SK-N-SH (cell line): Measurements from ENCODE around the gene BBS9. TPM values are rescaled to one million over a fixed set of nuclear protein-coding genes. Genes with fewer than 3 reads are reported as not detected.

Experiments
- CTCF ChIA-PET: fragments of 300-600, 350-600 bp; formaldehyde crosslinking; extraction: SDS; loops from one replicate; lab custom pipeline; 2021; lab: Yijun Ruan, JAX
- POLR2A ChIA-PET: fragments of 350-600 bp; sonication (Branson Sonifier 250); formaldehyde crosslinking; extraction: SDS; loops from one replicate; lab custom pipeline; 2020; ENCODE audit warnings: antibody characterized with exemption, inconsistent platforms; lab: Yijun Ruan, JAX
- DNase-seq: peaks from one replicate; pipeline ENCODE4 v3.0.0; 2012
- H2AFZ ChIP-seq: fragments of 200-600 bp; sonication (generic); 2 replicates; pipeline ENCODE4 v1.8.1; 2016; ENCODE audit warnings: antibody characterized with exemption, mild to moderate bottlenecking, low read depth
- H3F3A ChIP-seq: fragments of 200-600 bp; sonication (generic); replicated peaks from 2 replicates; pipeline ENCODE3; 2016; ENCODE audit warnings: antibody characterized with exemption, mild to moderate bottlenecking; ENCODE audit not compliant: insufficient read depth
- H3K27ac ChIP-seq, 2 experiments: fragments of 200-500 bp in 1 of 2; fragments of 200-600 bp in 1 of 2; sonication (Bioruptor generic) in 1 of 2; sonication (generic), shearing (Covaris generic) in 1 of 2; 2 replicates each; pipeline versions ENCODE4 v1.5.1 to v1.6.1; 2014 to 2016; ENCODE audit warnings: low read depth in 2 of 2, inconsistent platforms in 1 of 2, low read length in 1 of 2, mild to moderate bottlenecking in 1 of 2, mixed read lengths in 1 of 2
- H3K27me3 ChIP-seq: fragments of 200-600 bp; sonication (generic), shearing (Covaris generic); 2 replicates; pipeline ENCODE4 v1.6.1; 2016; ENCODE audit warnings: mixed run types; ENCODE audit not compliant: insufficient read depth
- H3K36me3 ChIP-seq, 2 experiments: fragments of 200-500 bp in 1 of 2; fragments of 200-600 bp in 1 of 2; sonication (Bioruptor generic) in 1 of 2; sonication (generic) in 1 of 2; replicated peaks in 1 of 2; 2 replicates each; pipeline versions ENCODE3 to v1.5.1; 2014 to 2016; ENCODE audit warnings: low read length in 1 of 2, mild to moderate bottlenecking in 1 of 2; ENCODE audit not compliant: insufficient read depth in 2 of 2, control insufficient read depth in 1 of 2
- H3K4me1 ChIP-seq, 2 experiments: fragments of 200-500 bp in 1 of 2; fragments of 200-600 bp in 1 of 2; sonication (Bioruptor generic) in 1 of 2; sonication (generic), shearing (Covaris generic) in 1 of 2; 2 replicates each; pipeline versions ENCODE4 v1.5.1 to v1.6.1; 2014 to 2016; ENCODE audit warnings: low read depth in 1 of 2, low read length in 1 of 2, mixed run types in 1 of 2; ENCODE audit not compliant: insufficient read depth in 2 of 2, control insufficient read depth in 1 of 2
- H3K4me2 ChIP-seq: fragments of 200-600 bp; sonication (generic), shearing (Covaris generic); 2 replicates; pipeline ENCODE4 v1.6.1; 2017; ENCODE audit warnings: mixed run types
- H3K4me3 ChIP-seq, 2 experiments: fragments of 200-500 bp in 1 of 2; fragments of 200-600 bp in 1 of 2; sonication (Bioruptor generic) in 1 of 2; sonication (generic), shearing (Covaris generic) in 1 of 2; 2 replicates each; pipeline versions ENCODE4 v1.5.1 to v1.8.1; 2014 to 2016; ENCODE audit warnings: low read depth in 2 of 2, inconsistent platforms in 1 of 2, low read length in 1 of 2, mild to moderate bottlenecking in 1 of 2, mixed read lengths in 1 of 2, moderate library complexity in 1 of 2
- H3K79me2 ChIP-seq: fragments of 200-600 bp; sonication (generic); 2 replicates; pipeline ENCODE4 v1.8.1; 2017; ENCODE audit warnings: mild to moderate bottlenecking; ENCODE audit not compliant: insufficient read depth
- H3K9ac ChIP-seq: fragments of 200-600 bp; sonication (generic); 2 replicates; pipeline ENCODE4 v1.6.1; 2017; ENCODE audit warnings: mixed run types
- H3K9me2 ChIP-seq: fragments of 200-600 bp; sonication (generic); 2 replicates; pipeline ENCODE4 v1.6.1; 2017; ENCODE audit warnings: mixed run types
- H3K9me3 ChIP-seq: fragments of 200-600 bp; sonication (generic); 2 replicates; pipeline ENCODE4 v1.6.1; 2017; ENCODE audit warnings: mixed run types, mild to moderate bottlenecking, moderate library complexity
- H4K20me1 ChIP-seq: fragments of 200-600 bp; sonication (generic); 2 replicates; pipeline ENCODE4 v1.6.1; 2017; ENCODE audit warnings: mild to moderate bottlenecking, mixed run types; ENCODE audit not compliant: insufficient read depth
- ELF1 ChIP-seq: IDR thresholded peaks from 2 replicates; pipeline ENCODE4 v1.4.0; 2012
- EZH2phosphoT487 ChIP-seq: fragments of 200-600 bp; sonication (generic); IDR thresholded peaks from 2 replicates; pipeline ENCODE4 v1.6.1; 2017; ENCODE audit warnings: low read depth, mixed run types, mild to moderate bottlenecking, antibody characterized with exemption, moderate library complexity, borderline replicate concordance
- FOXJ3 ChIP-seq: sonication (generic); formaldehyde crosslinking; IDR thresholded peaks from 2 replicates; pipeline ENCODE4 v1.5.1; 2020; ENCODE audit warnings: mild to moderate bottlenecking, missing genetic modification reagents
- FOXM1 ChIP-seq: IDR thresholded peaks from 2 replicates; pipeline ENCODE4 v1.4.0; 2012; ENCODE audit warnings: low read depth, mild to moderate bottlenecking
- GABPA ChIP-seq: IDR thresholded peaks from 2 replicates; pipeline ENCODE4 v1.4.0; 2012; ENCODE audit warnings: low read depth, mild to moderate bottlenecking
- GATA2 ChIP-seq: sonication (generic); formaldehyde crosslinking; IDR thresholded peaks from 2 replicates; pipeline ENCODE4 v1.5.0; 2020; ENCODE audit warnings: mild to moderate bottlenecking, missing genetic modification reagents
- JUND ChIP-seq: IDR thresholded peaks from 2 replicates; pipeline ENCODE4 v1.4.0; 2012
- MEF2A ChIP-seq: IDR thresholded peaks from 2 replicates; pipeline ENCODE4 v1.4.0; 2012; ENCODE audit warnings: low read depth, borderline replicate concordance
- MXI1 ChIP-seq: IDR thresholded peaks from 2 replicates; pipeline ENCODE4 v1.6.1; 2012; ENCODE audit warnings: mild to moderate bottlenecking, low read depth, low read length, improper control_type of control experiment
- NFIC ChIP-seq: IDR thresholded peaks from 2 replicates; pipeline ENCODE4 v1.4.0; 2012; ENCODE audit warnings: borderline replicate concordance
- NRF1 ChIP-seq: IDR thresholded peaks from 2 replicates; pipeline ENCODE4 v1.6.1; 2012; ENCODE audit warnings: low read depth, mild to moderate bottlenecking, low read length
- RAD21 ChIP-seq: IDR thresholded peaks from 2 replicates; pipeline ENCODE4 v1.6.1; 2012; ENCODE audit warnings: mild to moderate bottlenecking, low read length
- RCOR1 ChIP-seq: fragments of 150-350 bp; IDR thresholded peaks from 2 replicates; pipeline ENCODE4 v1.6.1; 2017; ENCODE audit warnings: antibody characterized with exemption, low read length
- RFX5 ChIP-seq: IDR thresholded peaks from 2 replicates; pipeline ENCODE4 v1.6.1; 2012; ENCODE audit warnings: mild to moderate bottlenecking, improper control_type of control experiment, low read length
- RXRA ChIP-seq: IDR thresholded peaks from 2 replicates; pipeline ENCODE4 v1.4.0; 2012; ENCODE audit warnings: low read depth, mild to moderate bottlenecking, borderline replicate concordance
- SMC3 ChIP-seq: IDR thresholded peaks from 2 replicates; pipeline ENCODE4 v1.6.1; 2012; ENCODE audit warnings: low read depth, low read length, improper control_type of control experiment
- TAF1 ChIP-seq: IDR thresholded peaks from 2 replicates; pipeline ENCODE4 v1.6.1; 2012; ENCODE audit warnings: low read depth, mild to moderate bottlenecking, low read length, moderate library complexity, borderline replicate concordance
- TCF12 ChIP-seq: IDR thresholded peaks from 2 replicates; pipeline ENCODE4 v1.4.0; 2012
- TEAD4 ChIP-seq: IDR thresholded peaks from 2 replicates; pipeline ENCODE4 v1.4.0; 2012; ENCODE audit warnings: mild to moderate bottlenecking, borderline replicate concordance; ENCODE audit not compliant: insufficient read depth
- USF1 ChIP-seq: IDR thresholded peaks from 2 replicates; pipeline ENCODE4 v1.4.0; 2012; ENCODE audit warnings: low read depth, borderline replicate concordance
- YY1 ChIP-seq: IDR thresholded peaks from 2 replicates; pipeline ENCODE4 v1.4.0; 2012; ENCODE audit warnings: low read depth, mild to moderate bottlenecking
- WGBS: methylation state at CpG from one replicate; pipeline ENCODE4 v1.1.6; 2017; ENCODE audit warnings: low lambda C conversion rate; 5-methylcytosine and 5-hydroxymethylcytosine counted together
- polyA plus RNA-seq, 3 experiments: library from polyadenylated mRNA; depleted of rRNA; stranded (reverse); fragments of >200 nt; gene quantifications; 2 replicates each; pipeline ENCODE4 v1.2.3, GENCODE V29; 2012
- TF ChIP-seq, protein P1 (sequence below): IDR thresholded peaks from 2 replicates; pipeline ENCODE4; 2012
- TF ChIP-seq, protein P2 (sequence below): IDR thresholded peaks from 2 replicates; pipeline ENCODE4 v1.4.0; 2012; ENCODE audit warnings: low read depth, borderline replicate concordance
- TF ChIP-seq, protein P3 (sequence below): fragments of 150-350 bp; IDR thresholded peaks from 2 replicates; pipeline ENCODE4 v1.6.1; 2016; ENCODE audit warnings: mild to moderate bottlenecking, low read depth, low read length

Gene BBS9
- polyA plus RNA-seq, 1 of the 3 experiments (the other 2 are of a cell fraction) = 7.5 TPM

- Histone ChIP-seq H3K4me2 (no peak overlapping the region), H3K27ac (no peak overlapping the region), H3K36me3 (no peaks in the 10 kb centered on the region), H3K9me2 (no peaks in the 10 kb centered on the region), H3K9ac (no peak overlapping the region), H3F3A (no peaks in the 10 kb centered on the region), H3K27me3 (no peaks in the 10 kb centered on the region), H3K4me3 (no peak overlapping the region), H3K9me3 (no peaks in the 10 kb centered on the region), H3K79me2 (no peaks in the 10 kb centered on the region), H3K4me1 (no peaks in the 10 kb centered on the region), H4K20me1 (no peaks in the 10 kb centered on the region), H2AFZ (no peak overlapping the region)
- ChIA-PET CTCF (interaction anchor here (1.4 kb wide), 1 partner anchor 300 kb away, joined by 3 read pairs; no protein-coding TSS in a partner anchor), POLR2A (no interaction called here)
- TF ChIP-seq MEF2A (no peak), TCF12 (no peak), RXRA (no peak), RCOR1 (no peak), NFIC (no peak), TAF1 (no peak), RFX5 (no peak), GABPA (no peak), GATA2 (CRISPR knock-in tag) (no peak)
- TF ChIP-seq, protein P1, sequence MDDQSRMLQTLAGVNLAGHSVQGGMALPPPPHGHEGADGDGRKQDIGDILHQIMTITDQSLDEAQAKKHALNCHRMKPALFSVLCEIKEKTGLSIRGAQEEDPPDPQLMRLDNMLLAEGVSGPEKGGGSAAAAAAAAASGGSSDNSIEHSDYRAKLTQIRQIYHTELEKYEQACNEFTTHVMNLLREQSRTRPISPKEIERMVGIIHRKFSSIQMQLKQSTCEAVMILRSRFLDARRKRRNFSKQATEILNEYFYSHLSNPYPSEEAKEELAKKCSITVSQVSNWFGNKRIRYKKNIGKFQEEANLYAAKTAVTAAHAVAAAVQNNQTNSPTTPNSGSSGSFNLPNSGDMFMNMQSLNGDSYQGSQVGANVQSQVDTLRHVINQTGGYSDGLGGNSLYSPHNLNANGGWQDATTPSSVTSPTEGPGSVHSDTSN = no peak
- TF ChIP-seq, protein P2, sequence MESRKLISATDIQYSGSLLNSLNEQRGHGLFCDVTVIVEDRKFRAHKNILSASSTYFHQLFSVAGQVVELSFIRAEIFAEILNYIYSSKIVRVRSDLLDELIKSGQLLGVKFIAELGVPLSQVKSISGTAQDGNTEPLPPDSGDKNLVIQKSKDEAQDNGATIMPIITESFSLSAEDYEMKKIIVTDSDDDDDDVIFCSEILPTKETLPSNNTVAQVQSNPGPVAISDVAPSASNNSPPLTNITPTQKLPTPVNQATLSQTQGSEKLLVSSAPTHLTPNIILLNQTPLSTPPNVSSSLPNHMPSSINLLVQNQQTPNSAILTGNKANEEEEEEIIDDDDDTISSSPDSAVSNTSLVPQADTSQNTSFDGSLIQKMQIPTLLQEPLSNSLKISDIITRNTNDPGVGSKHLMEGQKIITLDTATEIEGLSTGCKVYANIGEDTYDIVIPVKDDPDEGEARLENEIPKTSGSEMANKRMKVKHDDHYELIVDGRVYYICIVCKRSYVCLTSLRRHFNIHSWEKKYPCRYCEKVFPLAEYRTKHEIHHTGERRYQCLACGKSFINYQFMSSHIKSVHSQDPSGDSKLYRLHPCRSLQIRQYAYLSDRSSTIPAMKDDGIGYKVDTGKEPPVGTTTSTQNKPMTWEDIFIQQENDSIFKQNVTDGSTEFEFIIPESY = no peak
- WGBS = 92% methylated on average over 24 of the region's 24 CpGs
- DNase-seq = no peak
Observed at GRCh38 chr7:33632322-33632721, 503.0 kb downstream of the BBS9 start.

- Histone ChIP-seq H3K4me2 (no peak overlapping the region), H3K9me2 (no peaks in the 10 kb centered on the region), H2AFZ (no peak overlapping the region), H3K4me3 (no peak overlapping the region), H3F3A (no peaks in the 10 kb centered on the region), H3K9ac (no peak overlapping the region), H3K4me1 (no peaks in the 10 kb centered on the region), H3K79me2 (no peaks in the 10 kb centered on the region), H4K20me1 (no peaks in the 10 kb centered on the region), H3K36me3 (no peaks in the 10 kb centered on the region), H3K27me3 (no peaks in the 10 kb centered on the region), H3K9me3 (no peaks in the 10 kb centered on the region), H3K27ac (no peak overlapping the region)
- DNase-seq = no peak
- WGBS = 75% methylated on average over 6 of the region's 6 CpGs
- ChIA-PET POLR2A (no interaction called here), CTCF (no interaction called here)
- TF ChIP-seq MEF2A = no peak
- no peak for TF ChIP-seq RAD21
- TF ChIP-seq TCF12 = no peak
- no peak for TF ChIP-seq ELF1
- no peak for TF ChIP-seq FOXJ3 (CRISPR knock-in tag)
- TF ChIP-seq, protein P3, sequence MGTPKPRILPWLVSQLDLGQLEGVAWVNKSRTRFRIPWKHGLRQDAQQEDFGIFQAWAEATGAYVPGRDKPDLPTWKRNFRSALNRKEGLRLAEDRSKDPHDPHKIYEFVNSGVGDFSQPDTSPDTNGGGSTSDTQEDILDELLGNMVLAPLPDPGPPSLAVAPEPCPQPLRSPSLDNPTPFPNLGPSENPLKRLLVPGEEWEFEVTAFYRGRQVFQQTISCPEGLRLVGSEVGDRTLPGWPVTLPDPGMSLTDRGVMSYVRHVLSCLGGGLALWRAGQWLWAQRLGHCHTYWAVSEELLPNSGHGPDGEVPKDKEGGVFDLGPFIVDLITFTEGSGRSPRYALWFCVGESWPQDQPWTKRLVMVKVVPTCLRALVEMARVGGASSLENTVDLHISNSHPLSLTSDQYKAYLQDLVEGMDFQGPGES = no peak
- TF ChIP-seq GATA2 (CRISPR knock-in tag) = no peak
- TF ChIP-seq MXI1 = no peak
- no peak for TF ChIP-seq TAF1
- TF ChIP-seq SMC3 = no peak
- TF ChIP-seq EZH2phosphoT487 = no peak
- no peak for TF ChIP-seq YY1
- no peak for TF ChIP-seq JUND
- TF ChIP-seq NRF1 = no peak
- no peak for TF ChIP-seq TEAD4
- TF ChIP-seq FOXM1 = no peak
- TF ChIP-seq USF1 = no peak
Observed at GRCh38 chr7:33632840-33633525, 503.6 kb downstream of the BBS9 start.
